ENCODE results near the gene TMEM176A. TPM values are rescaled to one million over a fixed set of nuclear protein-coding genes. Genes with fewer than 3 reads are reported as not detected.

The TMEM176A gene
- total RNA-seq, 1 experiment from 2014 or later = 0.39 TPM

DNA sequence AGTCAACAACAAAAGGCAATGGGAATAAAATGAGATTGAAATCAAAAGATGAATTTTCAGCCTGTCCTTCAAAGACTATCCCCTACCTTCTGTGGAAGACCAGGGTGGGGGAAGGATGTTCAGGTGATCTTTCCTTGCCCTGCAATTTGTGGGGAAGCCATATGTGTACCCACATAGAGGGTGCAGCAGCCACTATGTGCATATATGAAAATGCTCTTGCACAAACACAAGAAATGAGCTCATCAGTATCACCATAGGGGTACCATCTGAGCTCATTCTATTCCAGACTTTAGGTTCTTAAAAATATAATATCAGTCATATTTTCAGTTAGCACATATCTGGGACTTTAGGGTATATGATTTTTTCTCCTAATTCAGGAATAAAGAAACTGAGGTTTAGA, 45.6 kb upstream of the TMEM176A start:
- Histone ChIP-seq H3K9me3 (ENCODE audit: control insufficient read depth, insufficient read depth, low read depth, low read length) (no peaks in the 10 kb centered on the region), H3K4me3 (ENCODE audit: low read depth in 2 of 2, low read length in 2 of 2) (no peak overlapping the region), H3K27ac (ENCODE audit: low read length) (no peak overlapping the region), H3K36me3 (ENCODE audit: control insufficient read depth, insufficient read depth, low read length) (no peaks in the 10 kb centered on the region), H3K27me3 (ENCODE audit: control insufficient read depth, insufficient read depth, low read length) (peaks cover 6% of the 10 kb centered on the region), H3K4me1 (ENCODE audit: control insufficient read depth, insufficient read depth, low read length) (no peaks in the 10 kb centered on the region)
- TF ChIP-seq SIN3A (IDR thresholded peaks at IDR 0.05; ENCODE audit: borderline replicate concordance, insufficient read depth, low read depth, low read length) (no peak), CTCF (IDR thresholded peaks at IDR 0.05) (no peak), REST (IDR thresholded peaks at IDR 0.05; ENCODE audit: insufficient read depth in 1 of 2, low read depth in 2 of 2, low read length in 1 of 2) (no peak), POLR2AphosphoS5 (IDR thresholded peaks at IDR 0.05; ENCODE audit: low read depth, low read length) (no peak), TCF7L2 (IDR thresholded peaks at IDR 0.05; ENCODE audit: low read depth, low read length) (no peak)
- no TSS peak for BruUV-seq (replicated peaks)
- no peak for DNase-seq (ENCODE audit: low read depth, low spot score)
- CTCF ChIA-PET = no interaction called here
- ATAC-seq = no peak
- intact Hi-C loops (cut with micrococcal nuclease; ENCODE audit: unreplicated experiment) (loop anchor here (5.0 to 10.0 kb wide), 2 partner anchors 308 to 470 kb away; no protein-coding TSS in a partner anchor), in situ Hi-C loops (cut with HindIII; ENCODE audit: low pct_unique_long_range_greater_than_20kb, low sequenced_read_pairs) (no loop called here)
- POLR2A ChIA-PET = no interaction called here

- Histone ChIP-seq H3K4me3 (ENCODE audit: low read depth in 2 of 2, low read length in 2 of 2) (no peak overlapping the region), H3K27me3 (ENCODE audit: control insufficient read depth, insufficient read depth, low read length) (peaks cover 6% of the 10 kb centered on the region), H3K9me3 (ENCODE audit: control insufficient read depth, insufficient read depth, low read depth, low read length) (no peaks in the 10 kb centered on the region), H3K36me3 (ENCODE audit: control insufficient read depth, insufficient read depth, low read length) (no peaks in the 10 kb centered on the region), H3K4me1 (ENCODE audit: control insufficient read depth, insufficient read depth, low read length) (no peaks in the 10 kb centered on the region), H3K27ac (ENCODE audit: low read length) (no peak overlapping the region)
- ChIA-PET CTCF (interaction anchor here (0.7 kb wide), 1 partner anchor 322 kb away, joined by 4 read pairs; no protein-coding TSS in a partner anchor), POLR2A (no interaction called here)
- intact Hi-C loops (cut with micrococcal nuclease; ENCODE audit: unreplicated experiment) (loop anchor here (5.0 to 10.0 kb wide), 2 partner anchors 308 to 471 kb away; no protein-coding TSS in a partner anchor), in situ Hi-C loops (cut with HindIII; ENCODE audit: low pct_unique_long_range_greater_than_20kb, low sequenced_read_pairs) (no loop called here)
- BruUV-seq (replicated peaks) = no TSS peak
- DNase-seq (ENCODE audit: low read depth, low spot score) (no peak), ATAC-seq (no peak)
- TF ChIP-seq POLR2AphosphoS5 (IDR thresholded peaks at IDR 0.05; ENCODE audit: low read depth, low read length) (no peak), TCF7L2 (IDR thresholded peaks at IDR 0.05; ENCODE audit: low read depth, low read length) (no peak), CTCF (IDR thresholded peaks at IDR 0.05) (no peak), SIN3A (IDR thresholded peaks at IDR 0.05; ENCODE audit: borderline replicate concordance, insufficient read depth, low read depth, low read length) (no peak), REST (IDR thresholded peaks at IDR 0.05; ENCODE audit: insufficient read depth in 1 of 2, low read depth in 2 of 2, low read length in 1 of 2) (no peak)
These were observed 45.0 kb upstream of the TMEM176A start for GRCh38 chr7:150755473-150756099.
